ENCODE data around the gene LRRK2.

Gene LRRK2

GRCh38 chr12:40223646-40224045, 1.2 kb upstream of the LRRK2 start:
- no peak overlapping the region for H3K4me3 ChIP-seq (ENCODE audit: low read depth, low read length)
- no peak for DNase-seq (ENCODE audit: low read depth, low spot score)
- in situ Hi-C loops (cut with HindIII; ENCODE audit: low sequenced_read_pairs), result no loop called here
- no peak for TF ChIP-seq CTCF (IDR thresholded peaks at IDR 0.05; ENCODE audit: low read depth, low read length)

- in situ Hi-C loops (cut with HindIII; ENCODE audit: low sequenced_read_pairs), result no loop called here
These were observed 663 bp downstream of the LRRK2 start for GRCh38 chr12:40225337-40225983.

DNA sequence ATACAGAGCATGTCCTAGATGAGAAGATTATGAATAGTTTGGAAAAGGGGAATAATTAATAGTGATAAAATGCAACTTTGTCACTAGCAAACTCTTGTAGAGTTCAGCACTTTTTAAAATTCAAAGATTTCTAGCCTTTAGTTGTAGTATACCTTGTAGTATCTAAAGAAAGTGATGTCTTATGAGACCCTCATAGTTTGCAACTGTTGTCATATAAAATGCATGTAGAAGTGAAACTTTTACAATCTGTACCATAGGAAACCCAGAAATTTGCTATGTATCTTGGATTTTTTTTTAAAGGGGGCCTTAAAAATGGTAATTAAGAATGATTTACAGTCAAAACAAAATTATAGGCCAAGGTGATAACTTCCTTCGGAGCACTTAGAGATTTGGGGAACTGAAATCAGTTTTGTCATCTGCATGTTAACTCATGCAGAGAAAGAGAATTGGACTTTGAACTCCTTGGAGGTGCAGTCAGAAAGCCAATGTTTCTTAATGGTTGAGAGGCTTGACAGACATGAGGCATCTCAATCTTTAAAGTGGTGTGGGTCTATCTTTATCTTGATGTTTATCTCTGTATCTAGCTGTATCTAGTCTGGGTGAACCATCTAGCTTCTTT, 1.3 kb downstream of the LRRK2 start:
- in situ Hi-C loops (cut with HindIII; ENCODE audit: low sequenced_read_pairs), result no loop called here
- TF ChIP-seq CTCF (IDR thresholded peaks at IDR 0.05; ENCODE audit: low read depth, low read length), result no peak
- no peak overlapping the region for H3K4me3 ChIP-seq (ENCODE audit: low read depth, low read length)
- DNase-seq (ENCODE audit: low read depth, low spot score), result no peak

More at GRCh38 chr12:40225337-40225983, 663 bp downstream of the LRRK2 start:
- H3K4me3 ChIP-seq (ENCODE audit: low read depth, low read length), result peak overlapping the region; percentile 46
- no peak for TF ChIP-seq CTCF (IDR thresholded peaks at IDR 0.05; ENCODE audit: low read depth, low read length)
- no peak for DNase-seq (ENCODE audit: low read depth, low spot score)

DNA sequence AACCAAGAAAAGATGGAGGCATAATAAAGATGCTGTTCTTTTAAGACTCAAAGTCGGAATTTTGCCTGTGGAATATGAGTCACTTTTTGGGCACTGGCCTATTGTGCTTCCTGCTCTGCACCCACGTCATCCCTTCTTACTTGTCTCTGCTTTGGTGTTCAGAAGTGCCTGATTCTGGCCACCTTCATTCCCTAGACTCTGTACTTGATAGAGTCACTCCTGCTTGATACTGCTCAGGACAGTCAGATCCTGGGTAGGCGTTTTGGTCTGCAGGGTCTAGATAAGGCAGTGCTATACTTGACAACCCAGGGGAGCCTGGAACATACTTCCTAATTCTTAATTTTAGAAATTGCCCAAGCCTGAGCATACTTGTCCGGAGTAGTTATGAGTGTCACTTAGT, 1.9 kb downstream of the LRRK2 start:
- DNase-seq (ENCODE audit: low read depth, low spot score), result peak; percentile 87

GRCh38 chr12:40227447-40227846, 2.6 kb downstream of the LRRK2 start:
- TF ChIP-seq CTCF (IDR thresholded peaks at IDR 0.05; ENCODE audit: low read depth, low read length), result no peak
- no peak for DNase-seq (ENCODE audit: low read depth, low spot score)
- in situ Hi-C loops (cut with HindIII; ENCODE audit: low sequenced_read_pairs), result no loop called here
- no peak overlapping the region for H3K4me3 ChIP-seq (ENCODE audit: low read depth, low read length)

More for the DNA sequence above, 1.9 kb downstream of the LRRK2 start:
- in situ Hi-C loops (cut with HindIII; ENCODE audit: low sequenced_read_pairs), result no loop called here
- no peak for TF ChIP-seq CTCF (IDR thresholded peaks at IDR 0.05; ENCODE audit: low read depth, low read length)
- no peak overlapping the region for H3K4me3 ChIP-seq (ENCODE audit: low read depth, low read length)

GRCh38 chr12:40228727-40229126, 3.9 kb downstream of the LRRK2 start:
- DNase-seq (ENCODE audit: low read depth, low spot score), result no peak
- no peak for TF ChIP-seq CTCF (IDR thresholded peaks at IDR 0.05; ENCODE audit: low read depth, low read length)
- in situ Hi-C loops (cut with HindIII; ENCODE audit: low sequenced_read_pairs), result no loop called here
- H3K4me3 ChIP-seq (ENCODE audit: low read depth, low read length), result no peak overlapping the region
